Rectal smooth muscle tissue (tissue), 1 donor: Measurements from ENCODE around the gene SRCIN1.
"Not testable (repeated sequence)": the region's sequence is repeated elsewhere in the genome, so short reads cannot be mapped to it uniquely, and the experiment has no call there.

Experiments used
- H3K27ac ChIP-seq: one replicate; pipeline ENCODE4 v1.7.0; 2013; ENCODE audit warnings: low read depth, low read length, inconsistent platforms
- H3K27me3 ChIP-seq: one replicate; pipeline ENCODE4 v1.7.0; 2013; ENCODE audit warnings: low read length; ENCODE audit not compliant: control insufficient read depth, insufficient read depth
- H3K36me3 ChIP-seq: one replicate; pipeline ENCODE4 v1.7.0; 2013; ENCODE audit warnings: low read length; ENCODE audit not compliant: control insufficient read depth, insufficient read depth
- H3K4me1 ChIP-seq: one replicate; pipeline ENCODE4 v1.7.0; 2013; ENCODE audit warnings: low read length; ENCODE audit not compliant: control insufficient read depth, insufficient read depth
- H3K4me3 ChIP-seq: one replicate; pipeline ENCODE4 v1.7.0; 2013; ENCODE audit warnings: low read length
- H3K9ac ChIP-seq: one replicate; pipeline ENCODE4 v1.7.0; 2013; ENCODE audit warnings: low read length

The SRCIN1 gene

DNA sequence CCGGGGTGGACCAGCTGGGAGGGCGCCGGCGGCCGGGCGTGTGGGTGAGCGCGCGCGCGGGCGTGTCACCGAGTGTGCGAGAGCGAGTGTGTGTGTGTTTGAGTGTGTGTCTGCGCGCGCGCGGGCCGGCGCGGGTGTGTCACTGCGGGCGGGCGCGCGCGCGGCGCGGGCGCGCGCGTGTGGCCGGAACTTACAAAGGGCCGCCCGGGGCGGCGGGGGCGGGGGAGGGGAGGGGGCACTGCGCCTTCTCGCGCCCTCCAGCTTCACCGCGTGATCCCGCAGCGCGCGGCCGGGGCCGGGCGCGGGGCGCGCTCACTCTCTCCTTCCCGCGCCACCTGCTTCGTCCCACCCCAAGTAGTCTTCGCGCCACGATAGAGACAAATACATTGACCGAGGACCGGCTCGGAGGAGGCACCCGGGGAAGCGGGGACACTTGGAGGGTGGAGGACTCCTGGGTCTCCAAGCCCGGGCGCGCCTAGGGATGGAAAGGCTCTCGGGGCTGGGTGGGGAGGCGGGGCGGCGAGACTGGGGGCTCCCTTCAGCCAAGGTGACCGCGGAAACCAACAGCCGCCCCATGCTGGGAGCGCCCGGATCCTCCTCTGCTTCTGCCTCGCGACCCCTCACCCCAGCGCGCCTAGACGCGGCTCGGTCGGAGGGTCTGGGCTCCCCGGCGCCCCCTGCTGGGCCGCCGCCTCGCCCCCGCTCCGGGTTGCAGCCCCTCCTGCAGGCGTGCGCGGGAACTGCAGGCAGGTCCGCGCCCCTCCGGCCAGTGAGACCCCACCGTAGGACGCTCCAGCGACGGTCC is at the start of gene SRCIN1:
Gene SRCIN1, minus strand, starts transcription at position 112 of the 805 bp plus-strand sequence. CDS start 247 bp downstream, outside the sequence.
- no peaks in the 10 kb centered on the region for H3K36me3 ChIP-seq
- H3K27ac ChIP-seq, result no peak within 1 kb of the TSS
- H3K4me3 ChIP-seq, result peak within 1 kb of the TSS; percentile 68
- peaks cover 20% of the 10 kb centered on the region for H3K4me1 ChIP-seq
- no peak within 1 kb of the TSS for H3K9ac ChIP-seq
- H3K27me3 ChIP-seq, result peaks cover 6% of the 10 kb centered on the region

- Histone ChIP-seq H3K9ac (no peak overlapping the region), H3K4me1 (no peaks in the 10 kb centered on the region), H3K27ac (no peak overlapping the region), H3K36me3 (no peaks in the 10 kb centered on the region), H3K4me3 (no peak overlapping the region), H3K27me3 (peaks cover 9% of the 10 kb centered on the region)
Measured at GRCh38 chr17:38654411-38655398, 49.0 kb upstream of the SRCIN1 start.

GRCh38 chr17:38653679-38654078 is 47.9 kb upstream of the SRCIN1 start:
- H3K9ac ChIP-seq, result no peak overlapping the region
- H3K4me3 ChIP-seq, result no peak overlapping the region
- H3K4me1 ChIP-seq, result no peaks in the 10 kb centered on the region
- peaks cover 9% of the 10 kb centered on the region for H3K27me3 ChIP-seq
- no peaks in the 10 kb centered on the region for H3K36me3 ChIP-seq
- no peak overlapping the region for H3K27ac ChIP-seq

GRCh38 chr17:38653230-38653629 is 47.5 kb upstream of the SRCIN1 start:
- Histone ChIP-seq H3K4me3 (no peak overlapping the region), H3K36me3 (no peaks in the 10 kb centered on the region), H3K4me1 (no peaks in the 10 kb centered on the region), H3K27ac (no peak overlapping the region), H3K9ac (no peak overlapping the region), H3K27me3 (peaks cover 9% of the 10 kb centered on the region)

- not testable (repeated sequence) for H3K4me1 ChIP-seq
Measured at GRCh38 chr17:38650653-38651173, 45.0 kb upstream of the SRCIN1 start.

GRCh38 chr17:38637951-38638350 is 32.2 kb upstream of the SRCIN1 start:
- Histone ChIP-seq H3K36me3 (no peaks in the 10 kb centered on the region), H3K27ac (no peak overlapping the region), H3K9ac (no peak overlapping the region), H3K27me3 (no peaks in the 10 kb centered on the region), H3K4me3 (no peak overlapping the region), H3K4me1 (no peaks in the 10 kb centered on the region)

More at GRCh38 chr17:38650653-38651173, 45.0 kb upstream of the SRCIN1 start:
- not testable (repeated sequence) for H3K9ac ChIP-seq, H3K27ac ChIP-seq, H3K4me3 ChIP-seq, H3K36me3 ChIP-seq, H3K27me3 ChIP-seq

DNA sequence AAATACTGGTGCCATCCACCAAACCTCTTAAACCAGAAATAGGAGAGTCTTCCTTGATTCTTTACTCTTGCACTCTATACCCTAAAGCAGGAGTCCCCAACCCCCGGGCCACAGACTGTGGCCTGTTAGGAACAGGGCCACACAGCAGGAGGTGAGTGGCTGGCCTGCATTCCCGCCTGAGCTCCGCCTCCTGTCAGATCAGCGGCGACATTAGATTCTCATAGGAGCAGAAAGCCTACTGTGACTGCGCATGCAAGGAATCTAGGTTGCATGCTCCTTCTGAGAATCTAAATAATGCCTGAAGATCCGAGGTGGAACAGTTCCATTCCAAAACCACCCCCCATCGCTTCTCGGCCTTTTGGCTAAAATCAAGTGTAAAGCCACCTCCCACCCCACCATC is 30.3 kb upstream of the SRCIN1 start:
- H3K4me3 ChIP-seq, result no peak overlapping the region
- no peaks in the 10 kb centered on the region for H3K4me1 ChIP-seq
- H3K36me3 ChIP-seq, result no peaks in the 10 kb centered on the region
- H3K9ac ChIP-seq, result no peak overlapping the region
- no peaks in the 10 kb centered on the region for H3K27me3 ChIP-seq
- no peak overlapping the region for H3K27ac ChIP-seq

GRCh38 chr17:38632334-38632733 is 26.6 kb upstream of the SRCIN1 start:
- Histone ChIP-seq H3K27ac (no peak overlapping the region), H3K36me3 (no peaks in the 10 kb centered on the region), H3K27me3 (no peaks in the 10 kb centered on the region), H3K4me1 (no peaks in the 10 kb centered on the region), H3K4me3 (no peak overlapping the region), H3K9ac (no peak overlapping the region)

GRCh38 chr17:38628441-38628840 is 22.7 kb upstream of the SRCIN1 start:
- Histone ChIP-seq H3K36me3 (no peaks in the 10 kb centered on the region), H3K4me1 (no peaks in the 10 kb centered on the region), H3K9ac (no peak overlapping the region), H3K27me3 (no peaks in the 10 kb centered on the region), H3K4me3 (no peak overlapping the region), H3K27ac (no peak overlapping the region)

- no peak overlapping the region for H3K4me3 ChIP-seq
- no peaks in the 10 kb centered on the region for H3K4me1 ChIP-seq
- H3K27ac ChIP-seq, result no peak overlapping the region
- no peak overlapping the region for H3K9ac ChIP-seq
- H3K36me3 ChIP-seq, result no peaks in the 10 kb centered on the region
- H3K27me3 ChIP-seq, result no peaks in the 10 kb centered on the region
Measured at GRCh38 chr17:38627957-38628356, 22.2 kb upstream of the SRCIN1 start.

DNA sequence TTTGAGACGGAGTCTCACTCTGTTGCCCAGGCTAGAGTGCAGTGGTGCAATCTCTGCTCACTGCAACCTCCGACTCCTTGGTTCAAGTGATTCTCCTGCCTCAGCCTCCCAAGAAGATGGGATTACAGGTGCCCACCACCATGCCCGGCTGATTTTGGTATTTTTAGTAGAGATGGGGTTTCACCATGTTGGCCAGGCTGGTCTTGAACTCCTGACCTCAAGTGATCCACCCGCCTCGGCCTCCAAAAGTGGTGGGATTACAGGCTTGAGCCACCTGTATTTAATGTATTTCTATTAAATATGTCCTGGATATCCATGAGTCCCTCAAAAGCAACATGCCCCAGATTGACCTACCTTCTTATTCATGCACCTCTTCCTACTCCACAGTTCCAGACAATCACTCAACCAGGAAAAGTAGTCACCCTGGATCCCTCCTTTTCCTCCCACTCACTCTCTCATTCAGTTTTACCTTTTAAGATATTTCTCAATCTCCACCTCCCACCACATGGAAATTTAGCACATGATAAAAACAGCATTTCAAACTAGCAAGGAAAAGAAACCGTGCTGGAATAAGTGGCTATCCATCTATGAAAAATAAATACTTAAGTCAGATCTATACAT is 21.0 kb upstream of the SRCIN1 start:
- H3K4me3 ChIP-seq, H3K27ac ChIP-seq, H3K9ac ChIP-seq, H3K4me1 ChIP-seq, H3K27me3 ChIP-seq, H3K36me3 ChIP-seq: not testable (repeated sequence)

DNA sequence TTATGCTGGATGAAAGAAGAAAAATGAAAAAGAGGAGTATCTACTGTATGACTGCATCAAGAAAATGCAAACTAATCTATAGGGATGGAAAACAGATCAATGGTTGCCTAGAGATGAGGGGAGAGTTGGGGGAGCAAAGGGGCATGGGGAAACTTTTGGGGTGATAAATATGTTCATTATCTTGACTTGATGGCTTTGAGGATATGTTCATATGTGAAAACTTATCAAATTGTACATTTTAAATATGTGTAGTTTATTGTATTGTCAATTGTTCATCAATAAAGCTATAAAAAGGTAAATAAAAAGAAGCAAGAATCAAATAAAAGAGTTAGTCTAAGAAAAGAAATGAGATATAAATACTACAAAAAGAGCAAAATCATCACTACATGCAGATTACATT is 19.7 kb upstream of the SRCIN1 start:
- H3K27ac ChIP-seq, result no peak overlapping the region
- H3K36me3 ChIP-seq, result no peaks in the 10 kb centered on the region
- no peaks in the 10 kb centered on the region for H3K27me3 ChIP-seq
- H3K4me1 ChIP-seq, result no peaks in the 10 kb centered on the region
- H3K4me3 ChIP-seq, result no peak overlapping the region
- no peak overlapping the region for H3K9ac ChIP-seq
